CD4-positive, alpha-beta T cell treated with Interleukin-10 for 1 hour (primary cell): ENCODE measurements around the gene ZNF45.
"Not testable (repeated sequence)": the region's sequence is repeated elsewhere in the genome, so short reads cannot be mapped to it uniquely, and the experiment has no call there.

Experiments
- DNase-seq: peaks from one replicate; pipeline ENCODE4 v3.0.0-alpha.2; 2020

The ZNF45 gene

DNA sequence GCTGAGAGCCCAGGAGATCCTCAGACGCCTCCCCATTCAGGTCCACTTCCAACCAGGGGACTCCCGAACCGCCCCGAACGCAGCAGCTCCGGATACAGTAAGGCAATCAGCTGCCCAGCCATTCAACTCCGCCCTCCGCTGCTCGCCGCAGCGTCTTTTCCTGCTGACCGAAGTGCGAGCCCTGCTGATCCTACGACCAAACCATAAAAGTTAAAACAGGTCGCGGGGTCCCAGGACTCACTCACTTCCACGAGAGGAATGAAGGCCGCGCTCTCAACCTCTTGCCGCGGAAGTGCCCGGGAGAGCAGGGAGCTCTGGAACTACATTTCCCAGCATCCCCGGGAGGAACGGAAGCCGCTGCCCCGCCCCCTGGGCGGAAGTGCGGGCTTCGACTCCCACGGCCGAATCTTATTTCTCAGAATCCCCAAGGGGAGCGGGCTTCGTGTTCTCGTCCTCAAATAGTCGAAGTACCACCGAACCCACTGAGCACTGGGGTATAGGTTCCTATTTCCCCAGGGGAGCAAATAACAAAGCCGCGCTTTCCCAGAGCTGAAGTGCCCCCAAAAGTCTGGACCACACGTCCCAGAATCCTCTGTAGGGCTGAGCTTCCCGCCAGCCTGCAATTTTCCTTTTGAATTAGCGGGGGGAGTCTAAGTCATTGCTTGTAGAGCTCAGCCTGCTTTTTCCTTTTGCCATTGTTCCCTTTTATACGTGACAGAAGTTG lies at the start of gene ZNF45:
Gene ZNF45 (minus strand): TSS at position 298 of the 724 bp plus-strand sequence. CDS start 13,097 bp downstream, outside the sequence.
- DNase-seq: peak; percentile 91

DNA sequence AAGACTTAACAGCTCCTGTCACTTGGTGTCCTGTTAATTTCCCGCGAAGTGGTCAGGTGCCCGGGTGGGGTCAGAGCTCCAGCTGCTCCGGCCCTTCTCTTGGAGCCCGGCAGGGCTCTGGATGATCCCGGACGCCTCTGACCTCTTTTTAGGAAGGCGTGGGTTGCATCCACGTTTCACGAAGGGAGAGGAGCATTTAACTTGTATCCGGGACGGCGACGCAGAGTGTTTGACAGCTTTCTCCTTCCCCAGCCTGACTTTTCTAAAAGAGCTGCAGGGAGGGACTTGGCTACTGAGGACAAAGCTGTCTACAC lies 49.6 kb upstream of the ZNF45 start:
- no peak for DNase-seq

DNA sequence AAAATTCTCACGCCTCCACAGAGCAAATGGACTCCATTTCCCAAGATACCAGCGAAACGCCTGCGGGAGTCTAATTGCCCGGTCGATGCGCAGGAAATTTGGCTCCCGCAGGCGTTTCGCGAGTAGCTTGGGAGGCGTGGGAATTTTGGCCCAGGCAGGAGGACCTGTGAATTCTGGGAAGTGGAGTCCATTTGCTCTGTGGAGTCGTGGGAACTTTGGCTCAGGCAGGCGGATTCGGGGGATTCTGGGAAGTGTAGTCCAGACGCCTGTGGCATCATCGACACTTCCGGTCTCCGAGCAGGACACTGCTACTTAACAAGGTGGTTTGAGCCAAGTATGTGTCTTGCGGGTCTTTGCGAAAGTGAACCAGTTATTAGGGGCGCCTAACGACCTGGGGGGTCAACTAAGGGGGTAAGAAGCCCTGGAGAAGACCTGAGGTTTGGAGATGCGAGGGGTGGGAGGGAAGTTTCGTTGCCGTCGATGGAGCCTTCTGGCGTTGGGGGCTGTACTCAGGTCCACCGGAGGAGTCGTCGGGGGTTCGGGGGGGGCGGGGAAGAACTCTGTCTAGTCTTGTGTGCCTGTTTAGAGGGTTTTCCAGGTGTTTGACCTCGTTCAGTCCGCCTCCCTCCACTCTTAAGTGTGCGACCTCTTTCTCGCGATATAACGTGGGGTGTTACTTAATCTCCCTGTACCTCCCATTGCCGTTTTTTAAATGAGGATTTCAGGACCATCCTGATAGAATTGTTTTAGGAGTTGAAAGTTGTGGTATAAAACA lies 49.0 kb upstream of the ZNF45 start, which contains the start of gene ZNF155:
Gene ZNF155 (plus strand): TSS at position 277 of the 775 bp plus-strand sequence. CDS start 4,356 bp downstream, outside the sequence.
- DNase-seq: peak; percentile 84

DNA sequence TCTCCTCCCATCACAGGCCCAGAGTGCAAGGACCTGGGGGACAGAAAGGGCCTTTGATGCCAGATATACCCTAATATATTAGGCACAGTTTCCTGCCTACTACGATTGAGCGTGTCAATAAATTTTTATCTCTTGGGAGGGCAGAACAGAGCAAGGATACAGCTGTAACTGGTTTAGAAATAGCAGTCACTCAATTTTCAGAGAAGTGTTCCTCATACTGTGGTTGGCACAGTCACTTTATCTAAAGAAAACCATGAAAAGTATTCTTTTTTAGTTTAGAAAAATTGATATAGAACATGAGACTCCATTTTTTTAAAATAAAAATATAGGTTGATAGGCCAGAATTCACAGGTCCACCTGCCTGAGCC lies 48.4 kb upstream of the ZNF45 start:
- no peak for DNase-seq

DNA sequence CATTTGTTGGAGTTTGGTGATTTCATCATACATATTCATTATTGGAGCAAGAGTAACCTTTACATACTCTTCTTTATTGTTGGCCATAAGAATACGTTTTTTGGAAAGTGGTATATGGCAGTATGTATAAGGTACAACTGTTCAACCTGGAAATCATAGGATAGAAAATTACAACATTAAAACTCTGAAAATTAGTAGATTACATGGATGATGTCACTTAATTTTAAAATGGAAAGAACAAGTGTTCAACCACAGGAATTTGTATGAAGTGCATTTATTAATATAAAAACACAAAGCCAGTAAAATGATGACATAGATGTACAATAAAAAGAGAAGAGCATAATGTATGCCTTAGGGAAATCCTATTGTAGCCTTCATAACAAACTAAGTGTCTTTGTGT lies 41.6 kb upstream of the ZNF45 start:
- no peak for DNase-seq

DNA sequence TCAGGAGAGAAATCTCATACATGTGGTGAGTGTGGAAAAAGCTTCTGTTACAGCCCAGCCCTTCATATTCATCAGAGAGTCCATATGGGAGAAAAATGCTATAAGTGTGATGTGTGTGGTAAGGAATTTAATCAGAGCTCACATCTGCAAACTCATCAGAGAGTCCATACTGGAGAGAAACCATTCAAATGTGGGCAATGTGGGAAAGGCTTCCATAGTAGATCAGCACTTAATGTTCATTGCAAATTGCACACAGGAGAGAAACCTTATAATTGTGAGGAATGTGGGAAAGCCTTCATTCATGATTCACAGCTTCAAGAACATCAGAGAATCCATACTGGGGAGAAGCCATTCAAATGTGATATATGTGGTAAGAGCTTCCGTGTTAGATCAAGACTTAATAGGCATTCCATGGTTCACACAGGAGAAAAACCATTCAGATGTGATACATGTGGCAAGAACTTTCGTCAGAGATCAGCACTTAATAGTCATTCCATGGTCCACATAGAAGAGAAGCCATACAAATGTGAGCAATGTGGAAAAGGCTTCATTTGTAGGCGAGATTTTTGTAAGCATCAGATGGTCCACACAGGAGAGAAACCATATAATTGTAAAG lies 31.1 kb upstream of the ZNF45 start:
- DNase-seq: no peak

- DNase-seq: no peak
Observed at GRCh38 chr19:43960411-43960810, 25.3 kb upstream of the ZNF45 start.

DNA sequence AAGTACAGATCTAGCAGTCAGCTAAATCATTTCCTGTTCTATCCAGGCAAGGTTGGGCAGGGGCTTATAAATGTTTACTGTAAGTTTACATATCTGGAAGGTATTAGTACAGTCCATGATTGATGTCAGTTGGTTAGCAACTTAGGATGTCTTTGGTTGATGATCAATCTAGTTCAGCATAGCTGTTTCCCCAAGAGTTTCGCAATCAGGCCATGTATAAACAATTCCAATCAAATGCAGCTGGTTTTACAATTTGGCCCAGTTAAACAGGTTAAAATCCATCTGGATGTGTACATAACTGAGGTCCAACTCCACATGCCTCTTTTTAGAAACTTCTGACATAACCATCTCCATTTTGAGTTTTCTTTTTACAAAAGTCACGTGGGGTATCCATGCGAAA lies 22.8 kb upstream of the ZNF45 start:
- no peak for DNase-seq

- no peak for DNase-seq
Observed at GRCh38 chr19:43956827-43957226, 21.7 kb upstream of the ZNF45 start.

- DNase-seq: peak; percentile 82
Observed at GRCh38 chr19:43950834-43951645, 16.0 kb upstream of the ZNF45 start, which contains the start of gene ZNF221. TSS of gene ZNF221 (plus strand) at chr19:43951228. CDS start at chr19:43962727, 11,499 bp downstream.

DNA sequence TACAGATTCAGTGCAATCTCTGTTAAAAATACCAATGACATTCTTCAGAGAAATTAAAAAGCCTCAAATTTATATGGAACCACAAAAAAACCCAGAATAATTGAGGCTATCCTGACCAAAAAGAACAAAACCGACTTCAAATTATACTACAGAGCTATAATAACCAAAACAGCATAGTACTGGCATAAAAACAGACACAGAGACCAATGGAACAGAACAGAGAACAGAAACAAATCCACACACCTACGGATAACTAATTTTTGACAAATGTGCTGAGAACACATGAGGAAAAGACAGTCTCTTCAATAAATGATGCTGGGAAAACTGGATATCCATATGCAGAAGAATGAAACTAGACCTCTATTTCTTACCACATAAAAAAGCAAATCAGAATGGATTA lies 14.7 kb upstream of the ZNF45 start:
- DNase-seq: not testable (repeated sequence)

DNA sequence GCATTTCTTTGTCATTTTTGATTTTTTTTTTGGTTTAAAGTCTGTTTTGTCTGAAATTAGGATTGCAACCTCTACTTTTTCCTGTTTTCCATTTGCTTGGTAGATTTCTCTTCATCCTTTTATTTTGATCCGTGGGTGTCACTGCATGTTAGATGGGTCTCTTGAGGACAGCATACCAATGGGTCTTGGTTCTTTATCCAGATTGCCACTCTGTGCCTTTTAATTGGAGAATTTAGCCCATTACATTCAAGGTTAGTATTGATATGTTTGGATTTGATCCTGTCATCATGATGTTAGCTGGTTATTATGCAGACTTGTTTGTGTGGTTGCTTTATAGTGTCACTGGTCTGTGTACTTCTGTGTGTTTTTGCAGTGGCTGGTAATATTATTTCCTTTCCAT lies 12.3 kb upstream of the ZNF45 start:
- DNase-seq: not testable (repeated sequence)

- DNase-seq: no peak
Observed at GRCh38 chr19:43941209-43941608, 6.1 kb upstream of the ZNF45 start.

DNA sequence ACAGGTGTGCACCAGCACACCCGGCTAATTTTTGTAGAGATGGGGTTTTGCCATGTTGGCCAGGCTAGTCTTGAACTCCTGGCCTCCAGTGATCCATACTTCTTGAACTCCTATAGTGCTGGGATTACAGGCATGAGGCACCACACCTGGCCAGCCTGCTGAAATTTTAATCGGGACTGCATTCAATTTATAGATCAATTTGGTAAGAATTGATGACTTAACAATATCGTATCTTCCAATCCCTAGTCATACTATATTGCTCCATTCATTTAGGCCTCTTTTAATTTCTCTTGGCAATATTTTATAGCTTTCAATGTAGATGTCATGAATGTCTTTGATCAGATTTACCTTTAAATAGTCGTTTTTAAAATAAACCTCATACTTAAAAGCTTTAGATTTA lies 5.6 kb upstream of the ZNF45 start:
- no peak for DNase-seq

DNA sequence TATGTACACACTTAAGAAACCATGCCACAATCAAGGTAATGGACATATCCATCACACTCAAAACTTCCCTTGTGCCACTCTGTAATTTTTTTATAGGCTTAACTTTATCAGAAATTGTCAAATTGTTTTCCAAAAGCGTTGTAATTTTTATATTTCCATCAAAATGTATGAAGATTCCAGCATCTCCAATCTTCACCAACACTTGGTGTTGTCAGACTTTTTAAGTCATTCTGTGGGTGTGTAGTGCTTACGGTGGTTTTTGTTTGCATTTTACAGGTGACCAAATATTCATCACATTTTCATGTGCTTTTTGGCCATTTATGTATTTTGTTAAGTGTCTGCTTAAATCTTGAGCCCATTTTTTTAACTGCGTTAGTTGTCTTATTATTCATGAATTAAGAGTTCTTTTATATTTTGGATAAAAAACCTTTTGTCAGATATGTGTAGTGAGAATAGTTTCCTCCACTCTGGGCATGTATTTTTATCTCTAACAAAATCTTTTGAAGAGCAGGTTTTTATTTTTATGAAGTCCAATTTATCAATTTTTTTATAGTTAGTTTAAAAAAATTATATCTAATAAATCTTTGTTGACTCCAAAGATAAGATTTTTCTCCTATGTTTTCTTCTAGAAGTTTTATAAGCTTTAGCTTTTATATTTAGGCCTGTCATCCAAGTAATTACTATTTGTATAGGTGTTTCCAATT lies 4.6 kb upstream of the ZNF45 start:
- DNase-seq: no peak

DNA sequence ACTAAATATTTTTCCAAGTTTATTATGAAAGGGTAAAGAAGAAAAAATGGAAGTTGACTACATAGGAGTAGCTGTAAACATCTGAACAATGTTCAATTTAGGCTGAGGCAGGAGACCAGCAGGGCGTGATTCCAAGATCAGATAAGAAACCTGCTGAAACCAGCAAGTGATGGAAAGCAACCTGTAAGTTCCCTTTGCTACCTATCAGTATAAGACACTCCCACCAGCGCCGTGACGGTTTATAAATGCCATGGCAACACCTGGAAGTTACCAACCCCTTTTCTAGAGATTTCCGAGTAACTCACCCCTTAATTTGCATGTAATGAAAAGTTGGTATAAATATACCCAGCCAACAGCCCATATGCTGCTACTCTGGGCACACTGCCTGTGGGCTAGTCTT lies 1.1 kb upstream of the ZNF45 start:
- no peak for DNase-seq

DNA sequence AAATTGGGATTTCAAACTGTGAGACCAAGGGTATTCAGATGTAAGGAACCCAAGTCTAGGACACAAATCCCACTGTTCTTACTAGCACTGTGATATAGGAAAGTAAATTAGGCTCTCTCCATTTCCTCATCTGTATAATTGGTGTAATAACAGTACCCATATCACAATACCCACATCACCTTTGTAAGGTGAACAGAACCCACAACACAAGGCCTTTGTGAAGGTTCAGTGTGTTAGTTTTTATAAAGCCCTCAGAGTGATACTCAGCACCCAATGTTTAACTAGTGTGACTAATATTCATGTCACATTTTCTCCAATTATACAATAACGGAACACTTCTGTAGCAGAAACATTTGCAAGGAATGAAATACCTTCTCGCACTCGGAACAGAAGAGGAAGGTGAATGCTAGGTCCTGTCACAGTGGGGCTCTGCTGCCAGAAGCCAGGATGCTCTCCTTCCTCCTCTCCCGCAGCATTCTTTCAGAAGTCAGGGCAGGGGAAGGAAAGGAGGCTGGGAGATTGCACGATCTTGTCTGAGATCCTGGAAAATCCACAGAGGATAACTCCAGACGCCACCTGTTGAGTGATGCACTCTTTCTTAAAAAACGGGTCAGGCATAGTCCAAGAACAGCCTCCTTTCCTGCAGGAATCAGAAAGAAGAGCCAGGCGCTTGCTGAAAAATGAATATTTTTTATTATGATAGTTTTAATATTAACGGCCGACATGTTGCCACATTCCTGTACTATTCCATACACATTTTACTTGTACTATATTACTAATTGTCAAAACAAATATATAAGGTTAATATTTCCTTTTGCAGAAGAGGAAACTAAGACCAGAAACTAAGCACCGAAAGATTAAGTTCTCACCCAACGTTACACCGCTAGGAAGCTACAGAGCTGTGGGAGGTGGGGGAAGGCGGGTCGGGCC lies 762 bp downstream of the ZNF45 start:
- DNase-seq: no peak

DNA sequence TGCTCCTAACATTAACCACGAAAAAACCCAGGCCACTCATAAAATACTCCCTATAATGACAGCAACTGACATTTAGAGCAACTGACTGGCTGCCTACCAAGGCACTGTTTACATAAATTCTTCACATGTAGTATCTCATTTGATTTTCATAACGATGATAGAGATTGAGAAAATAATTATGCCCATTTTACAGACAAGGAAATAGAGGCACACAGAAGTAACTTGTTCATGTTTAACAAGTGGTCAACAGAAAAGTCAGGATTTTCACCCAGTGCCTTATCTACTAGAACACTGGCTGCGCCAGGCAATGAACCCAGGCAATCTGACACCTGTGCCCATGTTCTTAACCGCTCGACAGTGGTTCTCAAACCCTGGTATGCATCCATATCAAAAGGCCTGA lies 6.3 kb downstream of the ZNF45 start:
- no peak for DNase-seq

DNA sequence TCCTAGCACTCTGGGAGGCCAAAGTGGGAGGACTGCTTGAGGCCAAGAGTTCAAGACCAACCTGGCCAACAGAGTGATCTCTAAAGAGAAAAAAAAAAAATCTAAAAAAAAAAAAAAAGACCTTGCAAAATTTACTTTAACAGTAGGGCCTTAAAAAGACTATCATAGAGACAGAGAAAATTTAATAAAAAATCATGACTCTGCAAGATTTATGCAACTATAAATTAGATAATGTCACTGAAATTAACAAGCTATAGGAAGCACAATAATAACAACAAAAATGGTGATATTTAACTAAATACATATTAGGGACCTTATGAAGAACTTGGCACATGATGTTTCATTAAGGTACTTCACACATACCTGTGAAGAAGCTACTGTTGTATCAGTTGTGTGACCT lies 11.2 kb downstream of the ZNF45 start:
- DNase-seq: no peak

- no peak for DNase-seq
Observed at GRCh38 chr19:43914051-43914450, 21.0 kb downstream of the ZNF45 start.

- no peak for DNase-seq
Observed at GRCh38 chr19:43913383-43913782, 21.7 kb downstream of the ZNF45 start.
